BLaER1 (cell line): ENCODE measurements around the gene ATL3.
A peak's percentile ranks its signal among the peaks of the same experiment; 100 is the strongest.
"Not testable (repeated sequence)": the region's sequence is repeated elsewhere in the genome, so short reads cannot be mapped to it uniquely, and the experiment has no call there.

Experiments
- H3K27ac ChIP-seq: shearing (Covaris generic); formaldehyde crosslinking; 2 replicates; pipeline ENCODE4 v1.8.1; 2022
- H3K27me3 ChIP-seq: shearing (Covaris generic); formaldehyde crosslinking; 2 replicates; pipeline ENCODE4 v1.8.1; 2022
- H3K36me3 ChIP-seq: shearing (Covaris generic); formaldehyde crosslinking; 2 replicates; pipeline ENCODE4 v1.8.1; 2022
- H3K4me1 ChIP-seq: shearing (Covaris generic); formaldehyde crosslinking; 2 replicates; pipeline ENCODE4 v1.8.1; 2022
- H3K4me2 ChIP-seq: shearing (Covaris generic); formaldehyde crosslinking; 2 replicates; pipeline ENCODE4 v1.8.1; 2022
- H3K4me3 ChIP-seq: shearing (Covaris generic); formaldehyde crosslinking; 2 replicates; pipeline ENCODE4 v1.8.1; 2022
- H3K9ac ChIP-seq: shearing (Covaris generic); formaldehyde crosslinking; 2 replicates; pipeline ENCODE4 v1.8.1; 2022
- H3K9me3 ChIP-seq: shearing (Covaris generic); formaldehyde crosslinking; 2 replicates; pipeline ENCODE4 v1.8.1; 2022
- H4K20me1 ChIP-seq: shearing (Covaris generic); formaldehyde crosslinking; 2 replicates; pipeline ENCODE4 v1.8.1; 2022
- Cebpa-rat ChIP-seq: shearing (Covaris generic); IDR thresholded peaks from 2 replicates; pipeline ENCODE4 v1.8.1; 2022

ATL3 gene

DNA sequence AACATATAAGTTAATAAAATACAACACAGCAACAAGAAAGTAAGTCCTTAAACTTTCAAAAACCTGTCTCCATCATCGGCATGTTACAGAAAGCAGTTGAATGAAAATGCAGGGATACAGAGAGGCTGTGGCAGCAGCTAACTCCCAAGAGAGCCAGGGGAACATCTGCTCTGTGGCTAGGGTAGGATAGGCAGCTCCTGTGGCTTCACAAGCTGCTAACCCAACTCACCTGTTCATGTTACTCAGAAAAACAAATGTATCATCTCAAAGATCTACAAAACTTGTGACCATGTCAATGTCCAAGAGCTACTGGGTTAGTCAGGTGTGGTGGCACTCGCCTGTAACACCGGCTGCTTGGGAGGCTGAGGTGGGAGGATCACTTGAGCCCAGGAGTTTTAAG lies 41.8 kb downstream of the ATL3 start:
- Histone ChIP-seq H3K4me3 (no peak overlapping the region), H3K9me3 (no peaks in the 10 kb centered on the region), H3K36me3 (peaks cover 73% of the 10 kb centered on the region), H3K27me3 (no peaks in the 10 kb centered on the region), H4K20me1 (no peaks in the 10 kb centered on the region), H3K4me2 (no peak overlapping the region), H3K9ac (no peak overlapping the region), H3K27ac (no peak overlapping the region), H3K4me1 (peaks cover 8% of the 10 kb centered on the region; the same call in 1 of the 2 replicates)
- no peak for TF ChIP-seq Cebpa-rat

DNA sequence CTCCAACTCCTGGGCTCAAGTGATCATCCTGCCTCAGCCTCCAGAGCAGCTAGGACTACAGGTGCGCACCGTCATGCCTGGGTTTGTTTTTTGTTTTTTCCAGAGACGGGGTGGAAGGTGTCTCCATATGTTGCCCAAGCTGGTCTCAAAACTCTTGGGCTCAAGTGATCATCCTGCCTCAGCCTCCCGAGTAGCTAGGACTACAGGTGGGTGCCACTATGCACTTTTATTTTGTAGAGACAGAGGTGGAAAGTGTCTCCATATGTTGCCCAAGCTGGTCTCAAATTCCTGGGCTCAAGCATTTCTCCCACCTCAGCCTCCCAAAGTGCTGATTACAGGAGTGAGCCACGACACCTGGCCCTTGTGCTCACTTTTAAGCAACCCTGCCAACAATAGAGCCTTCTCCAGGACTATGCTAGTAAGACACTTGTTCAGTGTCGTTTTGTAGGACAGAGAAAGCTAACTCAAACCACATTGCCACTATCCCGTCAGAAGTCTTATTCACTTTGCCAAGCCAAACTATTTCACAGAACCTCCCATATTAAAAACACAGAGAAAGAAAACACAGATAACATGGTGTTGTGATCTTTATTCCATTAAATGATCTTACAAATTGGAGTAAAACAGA lies 47.5 kb downstream of the ATL3 start:
- Histone ChIP-seq H3K4me2 (no peak overlapping the region), H3K27ac (no peak overlapping the region), H3K9ac (no peak overlapping the region), H3K9me3 (no peaks in the 10 kb centered on the region), H3K4me1 (peaks cover 24% of the 10 kb centered on the region), H3K27me3 (no peaks in the 10 kb centered on the region), H3K4me3 (no peak overlapping the region), H3K36me3 (peaks cover 15% of the 10 kb centered on the region), H4K20me1 (no peaks in the 10 kb centered on the region)
- no peak for TF ChIP-seq Cebpa-rat

DNA sequence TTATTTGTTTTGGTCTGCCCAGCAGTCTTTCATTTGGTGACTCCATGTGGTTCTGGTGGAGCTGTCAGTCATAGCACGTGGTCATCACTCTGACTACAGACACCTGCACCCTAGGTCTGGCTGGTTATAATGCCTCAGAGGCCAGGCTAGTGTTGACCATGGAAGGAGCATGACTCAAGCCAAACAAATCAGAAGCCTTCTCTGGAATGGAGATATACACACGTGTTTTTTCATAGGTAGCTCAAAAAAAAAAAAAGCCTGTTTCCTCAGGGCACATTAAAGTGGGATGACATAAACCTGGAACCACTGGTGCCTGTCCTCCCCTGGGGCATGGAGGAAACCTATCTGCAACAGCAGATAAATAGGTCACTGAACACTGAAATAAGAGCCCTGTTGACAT lies 48.9 kb downstream of the ATL3 start:
- Histone ChIP-seq H3K27ac (no peak overlapping the region), H3K27me3 (no peaks in the 10 kb centered on the region), H3K4me2 (no peak overlapping the region)

DNA sequence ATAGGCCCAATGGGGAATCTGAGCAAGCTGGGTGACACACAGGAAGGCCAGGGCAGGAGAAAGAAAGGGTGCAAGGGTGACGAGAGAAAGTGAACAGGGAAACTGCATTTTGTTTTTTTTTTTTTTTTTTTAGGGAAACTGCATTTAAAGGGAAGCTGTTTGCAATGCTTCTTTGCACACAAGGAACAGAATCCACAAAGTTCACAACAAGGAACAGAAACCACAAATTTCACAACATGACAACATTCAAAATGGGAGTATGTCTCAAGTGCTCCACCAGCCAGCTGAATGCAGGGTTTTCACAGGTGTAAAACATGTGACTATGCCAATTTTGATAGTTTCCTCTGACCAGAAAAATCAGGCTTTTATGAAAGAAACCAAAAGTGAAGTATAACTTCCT lies 50.1 kb downstream of the ATL3 start:
- Histone ChIP-seq H3K4me3 (no peak overlapping the region), H3K4me2 (peak overlapping the region; percentile 13; the same call in 1 of the 2 replicates), H3K4me1 (peaks cover 24% of the 10 kb centered on the region), H4K20me1 (no peaks in the 10 kb centered on the region), H3K9ac (no peak overlapping the region), H3K36me3 (0 out of 2 replicates have a peak, but pooled peaks cover 6% of the 10 kb centered on the region), H3K9me3 (no peaks in the 10 kb centered on the region), H3K27ac (no peak overlapping the region), H3K27me3 (no peaks in the 10 kb centered on the region; the same call in 1 of the 2 replicates)
- TF ChIP-seq Cebpa-rat, result no peak

More for the DNA sequence above, 48.9 kb downstream of the ATL3 start:
- no peaks in the 10 kb centered on the region for H3K9me3 ChIP-seq
- H3K4me1 ChIP-seq, result peaks cover 24% of the 10 kb centered on the region
- TF ChIP-seq Cebpa-rat, result no peak
- H4K20me1 ChIP-seq, result no peaks in the 10 kb centered on the region
- 0 out of 2 replicates have a peak, but pooled peaks cover 7% of the 10 kb centered on the region for H3K36me3 ChIP-seq
- no peak overlapping the region for H3K9ac ChIP-seq
- H3K4me3 ChIP-seq, result no peak overlapping the region

DNA sequence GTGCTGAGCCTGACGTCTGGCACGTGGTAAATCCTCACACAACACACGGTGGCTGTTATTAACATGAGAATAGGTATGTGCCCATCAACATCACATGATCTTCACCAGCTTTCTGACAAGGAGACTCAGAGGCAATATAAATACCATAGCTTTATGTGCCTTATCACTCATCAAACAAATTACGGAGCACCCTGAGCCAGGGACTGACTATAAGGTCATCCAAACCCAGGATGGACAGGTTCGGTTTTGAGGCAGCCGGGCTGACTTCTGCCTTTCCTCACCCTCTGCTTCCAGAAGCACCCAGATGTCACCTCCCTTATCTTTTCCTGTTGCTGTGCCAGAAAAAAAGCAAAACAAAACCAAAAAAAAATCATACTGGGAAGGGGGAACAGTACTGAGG lies 51.2 kb downstream of the ATL3 start:
- Histone ChIP-seq H3K36me3 (no peaks in the 10 kb centered on the region), H3K4me2 (no peak overlapping the region), H3K27ac (no peak overlapping the region), H3K4me1 (peaks cover 24% of the 10 kb centered on the region), H3K27me3 (no peaks in the 10 kb centered on the region; the same call in 1 of the 2 replicates), H3K9ac (no peak overlapping the region), H3K4me3 (no peak overlapping the region), H4K20me1 (no peaks in the 10 kb centered on the region), H3K9me3 (no peaks in the 10 kb centered on the region)
- no peak for TF ChIP-seq Cebpa-rat

DNA sequence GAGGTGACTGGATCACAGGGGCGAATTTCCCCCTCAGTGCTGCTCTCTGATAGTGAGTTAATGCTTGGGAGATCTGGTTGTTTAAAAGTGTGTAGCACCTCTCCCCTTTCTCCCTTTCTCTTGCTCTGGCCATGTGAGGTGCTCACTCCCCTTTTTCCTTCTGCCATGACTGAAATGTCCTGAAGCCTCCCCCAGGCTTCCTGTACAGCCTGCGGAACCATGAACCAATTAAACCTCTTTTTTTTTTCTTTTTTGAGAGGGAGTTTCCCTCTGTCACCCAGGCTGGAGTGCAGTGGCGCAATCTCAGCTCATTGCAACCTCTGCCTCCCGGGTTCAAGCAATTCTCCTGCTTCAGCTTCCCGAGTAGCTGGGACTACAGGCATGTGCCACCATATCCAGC lies 53.5 kb downstream of the ATL3 start:
- not testable (repeated sequence) for H3K4me3 ChIP-seq, H3K4me2 ChIP-seq, H3K9ac ChIP-seq, H3K9me3 ChIP-seq, H3K36me3 ChIP-seq, H3K27ac ChIP-seq
- Histone ChIP-seq H3K4me1 (peaks cover 31% of the 10 kb centered on the region), H3K27me3 (peaks cover 21% of the 10 kb centered on the region), H4K20me1 (peaks cover 11% of the 10 kb centered on the region; the same call in 1 of the 2 replicates)

DNA sequence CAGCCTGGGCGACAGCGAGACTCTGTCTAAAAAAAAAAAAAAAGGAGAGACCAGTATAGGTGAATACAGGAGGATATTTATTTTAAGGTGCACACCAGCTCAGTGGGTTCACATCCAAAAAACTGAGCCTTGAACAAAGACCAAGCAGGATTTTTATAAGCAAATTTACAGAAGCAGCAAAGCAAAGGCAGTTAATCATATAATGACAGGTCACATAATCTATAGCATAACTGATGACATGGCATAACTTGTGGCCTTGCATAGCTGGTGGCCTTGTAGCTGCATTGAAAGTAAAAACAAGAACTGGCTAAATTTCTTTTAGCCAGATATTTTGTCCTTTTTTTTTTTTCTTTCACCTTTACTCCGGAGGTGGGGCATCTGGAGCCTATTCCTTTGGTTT lies 54.2 kb downstream of the ATL3 start:
- H3K9ac ChIP-seq, result no peak overlapping the region
- H3K4me1 ChIP-seq, result peaks cover 25% of the 10 kb centered on the region
- peaks cover 29% of the 10 kb centered on the region for H3K27me3 ChIP-seq
- no peak overlapping the region for H3K27ac ChIP-seq
- H3K36me3 ChIP-seq, result no peaks in the 10 kb centered on the region
- peaks cover 11% of the 10 kb centered on the region; the same call in 1 of the 2 replicates for H4K20me1 ChIP-seq
- no peaks in the 10 kb centered on the region for H3K9me3 ChIP-seq
- H3K4me3 ChIP-seq, result no peak overlapping the region
- TF ChIP-seq Cebpa-rat, result no peak
- H3K4me2 ChIP-seq, result no peak overlapping the region

DNA sequence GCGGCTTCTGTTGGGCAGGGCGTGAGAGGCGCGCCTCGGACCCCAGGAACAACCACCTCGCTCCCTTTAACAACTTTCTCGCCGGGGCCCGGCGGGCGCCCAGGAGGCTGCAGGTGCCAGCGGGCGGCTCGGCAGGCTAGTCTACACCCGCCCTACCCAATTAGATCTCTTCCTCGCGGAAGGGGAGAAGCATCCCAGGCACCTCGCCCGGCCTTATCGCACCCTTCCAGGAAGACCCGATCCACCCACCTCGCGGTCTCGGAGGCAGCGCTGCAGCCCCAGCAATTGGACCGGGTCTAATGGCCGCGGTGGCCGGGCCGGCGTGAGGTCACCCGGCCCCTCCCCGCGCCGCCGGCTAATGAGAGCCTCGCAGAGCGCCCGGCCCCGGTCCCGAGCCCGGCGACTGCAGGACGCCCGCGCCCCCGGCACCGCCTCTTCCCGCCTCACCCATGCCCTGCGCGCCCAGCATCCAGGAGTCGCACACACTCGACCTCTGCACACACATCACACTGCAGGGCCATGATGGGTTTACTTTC lies 57.0 kb downstream of the ATL3 start, which contains the start of gene PLAAT3:
PLAAT3 (minus strand) TSS at position 298 of the 536 bp plus-strand sequence. CDS start 419 bp downstream, outside the sequence.
- TF ChIP-seq Cebpa-rat, result no peak
- Histone ChIP-seq H4K20me1 (peaks cover 11% of the 10 kb centered on the region; the same call in 1 of the 2 replicates), H3K4me1 (peaks cover 32% of the 10 kb centered on the region), H3K9ac (no peak within 1 kb of the TSS), H3K36me3 (no peaks in the 10 kb centered on the region), H3K9me3 (no peaks in the 10 kb centered on the region), H3K27me3 (peaks cover 40% of the 10 kb centered on the region), H3K4me3 (peak within 1 kb of the TSS; percentile 66), H3K27ac (no peak within 1 kb of the TSS), H3K4me2 (peak within 1 kb of the TSS; percentile 98)

DNA sequence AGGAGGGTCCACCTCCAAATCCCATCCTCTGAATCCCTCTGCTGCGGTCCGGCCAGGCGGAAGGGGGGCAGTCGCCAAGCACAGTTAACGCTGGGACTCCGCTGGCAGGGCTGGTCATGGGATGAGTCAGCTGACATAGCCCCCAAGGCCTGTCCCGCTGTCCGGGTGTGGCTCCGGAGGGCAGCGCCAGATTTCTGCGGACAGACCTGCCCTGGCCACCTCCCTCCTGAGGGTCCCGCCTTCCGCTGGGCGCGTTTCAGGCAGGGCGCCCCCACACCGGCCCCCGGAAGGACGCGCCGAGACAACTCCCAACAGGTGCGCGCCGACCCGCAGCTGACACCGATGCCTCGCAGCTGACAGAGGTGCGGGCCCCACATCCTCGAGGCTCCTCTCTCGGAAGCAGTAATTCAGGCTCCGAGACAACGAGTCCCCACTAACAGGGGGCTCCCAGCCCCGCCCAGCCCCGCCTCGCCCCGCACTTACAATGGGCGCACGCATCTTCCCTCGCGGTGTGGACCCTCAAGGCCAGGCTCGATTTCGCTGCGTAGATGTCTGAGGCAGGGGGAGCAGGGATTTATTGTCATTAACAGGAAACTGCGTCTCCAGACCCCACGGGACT lies 57.5 kb downstream of the ATL3 start:
- H3K27ac ChIP-seq, result no peak overlapping the region
- peak overlapping the region; percentile 66 for H3K4me3 ChIP-seq
- peaks cover 40% of the 10 kb centered on the region for H3K27me3 ChIP-seq
- H3K9me3 ChIP-seq, result no peaks in the 10 kb centered on the region
- peaks cover 32% of the 10 kb centered on the region for H3K4me1 ChIP-seq
- H3K9ac ChIP-seq, result no peak overlapping the region
- H3K36me3 ChIP-seq, result no peaks in the 10 kb centered on the region
- H4K20me1 ChIP-seq, result peaks cover 11% of the 10 kb centered on the region; the same call in 1 of the 2 replicates
- TF ChIP-seq Cebpa-rat, result no peak
- peak overlapping the region; percentile 98 for H3K4me2 ChIP-seq

DNA sequence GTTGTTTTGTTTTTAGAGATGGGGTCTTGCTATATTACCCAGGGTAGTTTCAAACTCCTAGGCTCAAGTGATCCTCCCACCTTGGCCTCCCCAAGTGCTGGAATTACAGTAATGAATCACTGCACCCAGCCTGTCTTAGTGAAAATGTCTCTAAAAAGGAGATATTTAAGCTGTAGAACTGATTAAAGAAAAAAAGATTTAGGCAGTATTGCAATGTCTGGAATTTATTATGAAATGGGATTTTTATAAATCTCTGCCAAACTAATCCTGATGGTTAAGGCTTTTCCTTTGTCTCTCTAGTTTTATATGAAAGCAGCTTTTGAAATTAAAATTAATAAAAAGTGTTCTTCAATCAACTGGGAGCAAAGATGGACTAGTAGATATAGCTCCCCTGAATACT lies 59.0 kb downstream of the ATL3 start:
- no peak for TF ChIP-seq Cebpa-rat
- H3K27ac ChIP-seq, result no peak overlapping the region
- H3K4me1 ChIP-seq, result peaks cover 32% of the 10 kb centered on the region
- peaks cover 11% of the 10 kb centered on the region; the same call in 1 of the 2 replicates for H4K20me1 ChIP-seq
- no peaks in the 10 kb centered on the region for H3K36me3 ChIP-seq
- H3K9ac ChIP-seq, result no peak overlapping the region
- H3K9me3 ChIP-seq, result no peaks in the 10 kb centered on the region
- H3K4me2 ChIP-seq, result no peak overlapping the region
- peaks cover 40% of the 10 kb centered on the region for H3K27me3 ChIP-seq
- no peak overlapping the region for H3K4me3 ChIP-seq
